ENCODE results near the gene SLC12A4. TPM values are rescaled to one million over a fixed set of nuclear protein-coding genes. Genes with fewer than 3 reads are reported as not detected.

The SLC12A4 gene
- total RNA-seq, 1 experiment from 2014 or later: 33.2 TPM

GRCh38 chr16:67986949-67987348, 18.5 kb upstream of the SLC12A4 start:
- no peak overlapping the region for H2AFZ ChIP-seq (ENCODE audit: low read length)

GRCh38 chr16:67982011-67982696, 13.7 kb upstream of the SLC12A4 start:
- DNase-seq: no peak
- POLR2A ChIA-PET (ENCODE audit: unreplicated experiment): no interaction called here

More at GRCh38 chr16:67986949-67987348, 18.5 kb upstream of the SLC12A4 start:
- H3F3A ChIP-seq (ENCODE audit: low read length, unreplicated experiment): no peaks in the 10 kb centered on the region
- no peaks in the 10 kb centered on the region for H3K27me3 ChIP-seq (ENCODE audit: low read length)
- BruUV-seq (replicated peaks): no TSS peak
- H3K4me1 ChIP-seq (ENCODE audit: insufficient read depth, low read length): no peaks in the 10 kb centered on the region
- ChIA-PET CTCF (no interaction called here), POLR2A (ENCODE audit: unreplicated experiment) (interaction anchor here (0.5 kb wide), 1 partner anchor 99 kb away, joined by 10 read pairs; no protein-coding TSS in a partner anchor)
- no peaks in the 10 kb centered on the region for H3K9me3 ChIP-seq (ENCODE audit: low read length)
- no peak overlapping the region for H3K4me3 ChIP-seq (ENCODE audit: low read length)
- TF ChIP-seq CTCF (conservative IDR thresholded peaks at IDR 0.05; ENCODE audit: low read depth, low read length): no peak
- no peak for TF ChIP-seq EZH2 (IDR thresholded peaks at IDR 0.05; ENCODE audit: low read length, unreplicated experiment)
- no peak for TF ChIP-seq EZH2phosphoT487 (IDR thresholded peaks at IDR 0.05; ENCODE audit: borderline replicate concordance, low read length)
- H4K20me1 ChIP-seq (ENCODE audit: low read length): no peaks in the 10 kb centered on the region
- H3K4me2 ChIP-seq (ENCODE audit: low read length): no peak overlapping the region
- DNase-seq (no peak), ATAC-seq (no peak)
- no peak overlapping the region for H3K27ac ChIP-seq (ENCODE audit: low read length)
- no peaks in the 10 kb centered on the region for H3K79me2 ChIP-seq (ENCODE audit: low read length)
- H3K36me3 ChIP-seq (ENCODE audit: low read depth, low read length): no peaks in the 10 kb centered on the region
- intact Hi-C loops (cut with micrococcal nuclease): no loop called here
- H3K9me2 ChIP-seq (replicated peaks; ENCODE audit: low read length): no peaks in the 10 kb centered on the region
- H3K9ac ChIP-seq (ENCODE audit: low read length): no peak overlapping the region

More at GRCh38 chr16:67982011-67982696, 13.7 kb upstream of the SLC12A4 start:
- Histone ChIP-seq H3K27me3 (ENCODE audit: low read length) (no peaks in the 10 kb centered on the region), H3K27ac (ENCODE audit: low read length) (no peak overlapping the region), H3K4me2 (ENCODE audit: low read length) (no peak overlapping the region), H3K36me3 (ENCODE audit: low read depth, low read length) (no peaks in the 10 kb centered on the region), H2AFZ (ENCODE audit: low read length) (no peak overlapping the region), H3K9me3 (ENCODE audit: low read length) (no peaks in the 10 kb centered on the region), H3K4me1 (ENCODE audit: insufficient read depth, low read length) (no peaks in the 10 kb centered on the region), H3K79me2 (ENCODE audit: low read length) (no peaks in the 10 kb centered on the region), H3K4me3 (ENCODE audit: low read length) (no peak overlapping the region), H3F3A (ENCODE audit: low read length, unreplicated experiment) (no peaks in the 10 kb centered on the region), H3K9me2 (replicated peaks; ENCODE audit: low read length) (no peaks in the 10 kb centered on the region), H4K20me1 (ENCODE audit: low read length) (no peaks in the 10 kb centered on the region), H3K9ac (ENCODE audit: low read length) (no peak overlapping the region)
- CTCF ChIA-PET: interaction anchor here (0.7 kb wide), 1 partner anchor 245 kb away, joined by 3 read pairs; no protein-coding TSS in a partner anchor
- no TSS peak for BruUV-seq (replicated peaks)
- TF ChIP-seq EZH2phosphoT487 (IDR thresholded peaks at IDR 0.05; ENCODE audit: borderline replicate concordance, low read length) (no peak), EZH2 (IDR thresholded peaks at IDR 0.05; ENCODE audit: low read length, unreplicated experiment) (no peak), CTCF (conservative IDR thresholded peaks at IDR 0.05; ENCODE audit: low read depth, low read length) (no peak)
- no peak for ATAC-seq
- intact Hi-C loops (cut with micrococcal nuclease): no loop called here

Measured in PC-3 (cell line).